Natural killer cell treated with Interleukin-12 subunit alpha and Interleukin-12 subunit beta and Interleukin-15 and Interleukin-18, amount 100 ng/mL, for 72 hours (primary cell): ENCODE results near the gene OAS2. TPM values are rescaled to one million over a fixed set of nuclear protein-coding genes. Genes with fewer than 3 reads are reported as not detected.
"Not testable (repeated sequence)": the region's sequence is repeated elsewhere in the genome, so short reads cannot be mapped to it uniquely, and the experiment has no call there.

ENCODE experiments used
- ATAC-seq, 2 donors: fragments of 150-1000 bp; cut with Tn5 transposase in 1 of 2; sonication (Bioruptor Pico), chemical (Tn5 transposase) in 1 of 2; 2 replicates each; pipeline ENCODE4 v1.10.0; 2021
- DNase-seq: peaks from one replicate; pipeline ENCODE4 v3.0.0; 2022; ENCODE audit warnings: low spot score
- H3K27ac Mint-ChIP-seq, 2 donors: 1 replicate in 1 of 2; 2 replicates in 1 of 2; pipeline ENCODE4 v1.8.0; 2022; ENCODE audit warnings: mixed read lengths in 2 of 2, mild to moderate bottlenecking in 1 of 2, moderate library complexity in 1 of 2
- H3K27me3 Mint-ChIP-seq, 2 donors: 1 replicate in 1 of 2; 2 replicates in 1 of 2; pipeline ENCODE4 v1.8.0; 2022; ENCODE audit warnings: mixed read lengths in 2 of 2
- H3K36me3 Mint-ChIP-seq: one replicate; pipeline ENCODE4 v1.8.0; 2022; ENCODE audit warnings: mixed read lengths
- H3K4me1 Mint-ChIP-seq, 2 donors: 1 replicate in 1 of 2; 2 replicates in 1 of 2; pipeline ENCODE4 v1.8.0; 2022; ENCODE audit warnings: low read depth in 2 of 2, mixed read lengths in 2 of 2, mild to moderate bottlenecking in 1 of 2
- H3K4me3 Mint-ChIP-seq: one replicate; pipeline ENCODE4 v1.8.0; 2022; ENCODE audit warnings: mixed read lengths
- H3K9me3 Mint-ChIP-seq: 2 replicates; pipeline ENCODE4 v1.8.0; 2022; ENCODE audit warnings: mixed read lengths
- total RNA-seq, 2 donors: library from RNA; stranded (reverse); gene quantifications; one replicate each; pipeline ENCODE4 v1.2.3, GENCODE V29; 2022

Gene OAS2
- total RNA-seq, 2 donors from 2014 or later: 59.2 to 69.7 TPM

GRCh38 chr12:112979041-112979680 is 842 bp downstream of the OAS2 start:
- Mint-ChIP-seq H3K4me1 (peaks cover 40 to 42% of the 10 kb centered on the region in 2 donors), H3K36me3 (peaks cover 33% of the 10 kb centered on the region), H3K27me3 (no peaks in the 10 kb centered on the region), H3K27ac (peak overlapping the region; percentile 99 to 100), H3K4me3 (peak overlapping the region; percentile 86), H3K9me3 (peaks cover 7% of the 10 kb centered on the region)
- DNase-seq (no peak), ATAC-seq (peak in 1 of 2 donors; percentile 71)

GRCh38 chr12:112980491-112981158 is 2.3 kb downstream of the OAS2 start:
- H3K36me3 Mint-ChIP-seq: peaks cover 47% of the 10 kb centered on the region
- peaks cover 13% of the 10 kb centered on the region for H3K9me3 Mint-ChIP-seq
- DNase-seq (no peak), ATAC-seq (no peak)
- H3K27ac Mint-ChIP-seq: peak overlapping the region; percentile 99 to 100
- H3K4me1 Mint-ChIP-seq: peaks cover 47% of the 10 kb centered on the region in 2 donors
- H3K27me3 Mint-ChIP-seq: no peaks in the 10 kb centered on the region
- H3K4me3 Mint-ChIP-seq: peak overlapping the region; percentile 86

- Mint-ChIP-seq H3K4me3 (no peak overlapping the region), H3K4me1 (peaks cover 44 to 56% of the 10 kb centered on the region in 2 donors), H3K36me3 (peaks cover 71% of the 10 kb centered on the region), H3K27ac (peak overlapping the region in 1 of 2 donors; percentile 47), H3K27me3 (no peaks in the 10 kb centered on the region), H3K9me3 (peaks cover 13% of the 10 kb centered on the region)
- DNase-seq: no peak
- ATAC-seq: no peak
Measured at GRCh38 chr12:112985642-112986290, 7.4 kb downstream of the OAS2 start.

- Mint-ChIP-seq H3K4me1 (peaks cover 39 to 50% of the 10 kb centered on the region in 2 donors), H3K27me3 (no peaks in the 10 kb centered on the region), H3K36me3 (peaks cover 74% of the 10 kb centered on the region), H3K9me3 (peaks cover 12% of the 10 kb centered on the region), H3K27ac (no peak overlapping the region), H3K4me3 (no peak overlapping the region)
- no peak for ATAC-seq
- no peak for DNase-seq
Measured at GRCh38 chr12:112986291-112986800, 8.0 kb downstream of the OAS2 start.

GRCh38 chr12:112987561-112987960 is 9.2 kb downstream of the OAS2 start:
- Mint-ChIP-seq H3K27me3 (no peaks in the 10 kb centered on the region), H3K36me3 (peaks cover 70% of the 10 kb centered on the region), H3K4me1 (peaks cover 28 to 43% of the 10 kb centered on the region in 2 donors), H3K4me3 (no peak overlapping the region), H3K9me3 (peaks cover 7% of the 10 kb centered on the region), H3K27ac (peak overlapping the region; percentile 72 to 87)
- ATAC-seq: no peak
- no peak for DNase-seq

GRCh38 chr12:112988224-112988623 is 9.9 kb downstream of the OAS2 start:
- ATAC-seq (peak; percentile 69 to 75), DNase-seq (no peak)
- Mint-ChIP-seq H3K27me3 (no peaks in the 10 kb centered on the region), H3K36me3 (peaks cover 64% of the 10 kb centered on the region), H3K4me3 (no peak overlapping the region), H3K4me1 (peaks cover 23 to 40% of the 10 kb centered on the region in 2 donors), H3K27ac (peak overlapping the region; percentile 72 to 87), H3K9me3 (peaks cover 6% of the 10 kb centered on the region)

- not testable (repeated sequence) for ATAC-seq, DNase-seq, H3K4me3 Mint-ChIP-seq, H3K27me3 Mint-ChIP-seq, H3K9me3 Mint-ChIP-seq
- Mint-ChIP-seq H3K36me3 (peaks cover 58% of the 10 kb centered on the region), H3K4me1 (peaks cover 23 to 41% of the 10 kb centered on the region in 2 donors), H3K27ac (peak overlapping the region; percentile 72 to 87)
Measured at GRCh38 chr12:112988823-112989385, 10.6 kb downstream of the OAS2 start.

GRCh38 chr12:112989806-112990205 is 11.5 kb downstream of the OAS2 start:
- Mint-ChIP-seq H3K4me3 (no peak overlapping the region), H3K36me3 (peaks cover 49% of the 10 kb centered on the region), H3K9me3 (peaks cover under 1% of the 10 kb centered on the region), H3K27me3 (no peaks in the 10 kb centered on the region), H3K4me1 (peaks cover 18 to 34% of the 10 kb centered on the region in 2 donors), H3K27ac (peak overlapping the region; percentile 72 to 87)
- no peak for ATAC-seq
- no peak for DNase-seq

- Mint-ChIP-seq H3K4me3 (no peak overlapping the region), H3K36me3 (peaks cover 51% of the 10 kb centered on the region), H3K27me3 (no peaks in the 10 kb centered on the region), H3K27ac (no peak overlapping the region), H3K9me3 (no peaks in the 10 kb centered on the region), H3K4me1 (peaks cover 10 to 30% of the 10 kb centered on the region in 2 donors)
- ATAC-seq (peak; percentile 56 to 57), DNase-seq (no peak)
Measured at GRCh38 chr12:112992541-112993398, 14.5 kb downstream of the OAS2 start.

GRCh38 chr12:112995008-112995407 is 16.7 kb downstream of the OAS2 start:
- DNase-seq (no peak), ATAC-seq (no peak)
- Mint-ChIP-seq H3K4me3 (no peak overlapping the region), H3K36me3 (peaks cover 44% of the 10 kb centered on the region), H3K27me3 (no peaks in the 10 kb centered on the region), H3K27ac (no peak overlapping the region), H3K9me3 (no peaks in the 10 kb centered on the region), H3K4me1 (peaks cover 0 to 14% of the 10 kb centered on the region in 2 donors)

GRCh38 chr12:112996501-112996900 is 18.2 kb downstream of the OAS2 start:
- no peaks in the 10 kb centered on the region for H3K27me3 Mint-ChIP-seq
- H3K4me1 Mint-ChIP-seq: peaks cover 0 to 14% of the 10 kb centered on the region in 2 donors
- no peak overlapping the region for H3K4me3 Mint-ChIP-seq
- DNase-seq (no peak), ATAC-seq (no peak)
- H3K27ac Mint-ChIP-seq: no peak overlapping the region
- H3K9me3 Mint-ChIP-seq: no peaks in the 10 kb centered on the region
- H3K36me3 Mint-ChIP-seq: peaks cover 46% of the 10 kb centered on the region

- H3K36me3 Mint-ChIP-seq: peaks cover 43% of the 10 kb centered on the region
- H3K4me1 Mint-ChIP-seq: peaks cover 0 to 8% of the 10 kb centered on the region in 2 donors
- no peak overlapping the region for H3K27ac Mint-ChIP-seq
Measured at GRCh38 chr12:112997506-112997905, 19.2 kb downstream of the OAS2 start.

More at GRCh38 chr12:112997506-112997905, 19.2 kb downstream of the OAS2 start:
- no peaks in the 10 kb centered on the region for H3K9me3 Mint-ChIP-seq
- DNase-seq (no peak), ATAC-seq (no peak)
- H3K4me3 Mint-ChIP-seq: no peak overlapping the region
- H3K27me3 Mint-ChIP-seq: no peaks in the 10 kb centered on the region
